HEK293T (cell line): ENCODE data around the gene UBE3B.

Source experiments
- ELF4 ChIP-seq: fragments of 450-650 bp; IDR thresholded peaks from 2 replicates; pipeline ENCODE4 v1.6.1; 2017; ENCODE audit warnings: antibody characterized with exemption
- FOXK2 ChIP-seq: fragments of 450-650 bp; IDR thresholded peaks from 2 replicates; pipeline ENCODE4 v1.6.1; 2016; ENCODE audit warnings: mild to moderate bottlenecking
- FOXM1 ChIP-seq: fragments of 450-650 bp; IDR thresholded peaks from 2 replicates; pipeline ENCODE4 v1.6.1; 2017; ENCODE audit warnings: mild to moderate bottlenecking, borderline replicate concordance
- HDGF ChIP-seq: fragments of 450-650 bp; IDR thresholded peaks from 2 replicates; pipeline ENCODE4 v1.6.1; 2017; ENCODE audit warnings: antibody characterized with exemption, borderline replicate concordance
- SP1 ChIP-seq: fragments of 450-650 bp; IDR thresholded peaks from 2 replicates; pipeline ENCODE4 v1.6.1; 2017
- SUZ12 ChIP-seq: fragments of 450-650 bp; IDR thresholded peaks from 2 replicates; pipeline ENCODE4 v1.6.1; 2016; ENCODE audit warnings: mild to moderate bottlenecking
- TARDBP ChIP-seq: fragments of 450-650 bp; IDR thresholded peaks from 2 replicates; pipeline ENCODE4 v1.6.1; 2016

- TF ChIP-seq TARDBP, result no peak
- TF ChIP-seq SP1, result no peak
- no peak for TF ChIP-seq ELF4
- TF ChIP-seq HDGF, result no peak
- no peak for TF ChIP-seq FOXK2
- no peak for TF ChIP-seq SUZ12
- no peak for TF ChIP-seq FOXM1
Measured at GRCh38 chr12:109583733-109584132, 106.3 kb downstream of the UBE3B start.
